Astrocyte (in vitro differentiated cells and primary cell): ENCODE data around the gene PRR20B.
"Not testable (repeated sequence)": the region's sequence is repeated elsewhere in the genome, so short reads cannot be mapped to it uniquely, and the experiment has no call there.

Source experiments
- CTCF ChIP-seq: IDR thresholded peaks from 2 replicates; pipeline ENCODE4 v1.5.1; 2011; ENCODE audit warnings: low read depth, mild to moderate bottlenecking, inconsistent platforms, low read length, moderate library complexity; ENCODE audit not compliant: insufficient read depth
- EZH2 ChIP-seq: IDR thresholded peaks from 2 replicates; pipeline ENCODE4 v1.6.1; 2012; ENCODE audit warnings: mild to moderate bottlenecking, low read length, inconsistent platforms; ENCODE audit not compliant: insufficient read depth

- TF ChIP-seq CTCF, EZH2: not testable (repeated sequence)
Observed at GRCh38 chr13:57148106-57148505, 818 bp downstream of the PRR20B start.
